HepG2 (cell line): ENCODE measurements around the gene FURIN. TPM values are rescaled to one million over a fixed set of nuclear protein-coding genes. Genes with fewer than 3 reads are reported as not detected.

Experiments
- FOXC1 ChIP-seq: sonication (generic); formaldehyde crosslinking; IDR thresholded peaks from 2 replicates; pipeline ENCODE4 v1.8.0; 2022; ENCODE audit warnings: mild to moderate bottlenecking, missing genetic modification reagents, borderline replicate concordance
- HDAC2 ChIP-seq: sonication (generic); formaldehyde crosslinking; IDR thresholded peaks from 2 replicates; pipeline ENCODE4 v1.4.0; 2020; ENCODE audit warnings: missing genetic modification reagents
- KDM5B ChIP-seq: sonication (generic); formaldehyde crosslinking; IDR thresholded peaks from 2 replicates; pipeline ENCODE4 v1.4.0; 2020; ENCODE audit warnings: missing genetic modification reagents, mild to moderate bottlenecking, borderline replicate concordance
- KDM6A ChIP-seq: IDR thresholded peaks from 2 replicates; pipeline ENCODE4 v1.6.1; 2016; ENCODE audit warnings: low read depth
- LBX2 ChIP-seq: sonication (generic); formaldehyde crosslinking; IDR thresholded peaks from 2 replicates; pipeline ENCODE4 v1.5.0; 2020; ENCODE audit warnings: missing genetic modification reagents, mild to moderate bottlenecking, borderline replicate concordance
- MTA3 ChIP-seq: sonication (generic); formaldehyde crosslinking; IDR thresholded peaks from 2 replicates; pipeline ENCODE4 v1.4.0; 2020; ENCODE audit warnings: missing genetic modification reagents
- NFE2 ChIP-seq: sonication (generic); formaldehyde crosslinking; IDR thresholded peaks from 2 replicates; pipeline ENCODE4 v1.4.0; 2020; ENCODE audit warnings: missing genetic modification reagents
- POLR2AphosphoS5 ChIP-seq: IDR thresholded peaks from 2 replicates; pipeline ENCODE4 v1.6.1; 2012; ENCODE audit warnings: low read depth, low read length
- PRDM4 ChIP-seq: sonication (generic); formaldehyde crosslinking; IDR thresholded peaks from 2 replicates; pipeline ENCODE4 v1.9.0; 2021; ENCODE audit warnings: missing genetic modification reagents, borderline replicate concordance
- RAD51 ChIP-seq: fragments of 450-650 bp; IDR thresholded peaks from 2 replicates; pipeline ENCODE4 v1.6.1; 2016; ENCODE audit warnings: borderline replicate concordance
- RBFOX2 ChIP-seq: fragments of 200-400 bp; formaldehyde crosslinking; IDR thresholded peaks from 2 replicates; pipeline ENCODE4 v1.6.1; 2017; ENCODE audit warnings: low read depth, mild to moderate bottlenecking, low read length
- SMARCE1 ChIP-seq: fragments of 450-650 bp; IDR thresholded peaks from 2 replicates; pipeline ENCODE4 v1.6.1; 2017; ENCODE audit warnings: borderline replicate concordance
- THYN1 ChIP-seq: sonication (generic); formaldehyde crosslinking; IDR thresholded peaks from 2 replicates; pipeline ENCODE4 v1.8.1; 2023; ENCODE audit warnings: low read depth, mild to moderate bottlenecking, moderate library complexity, missing genetic modification reagents, borderline replicate concordance
- YEATS2 ChIP-seq: sonication (generic); formaldehyde crosslinking; IDR thresholded peaks from 2 replicates; pipeline ENCODE4 v1.4.0; 2020; ENCODE audit warnings: missing genetic modification reagents, borderline replicate concordance
- ZIK1 ChIP-seq: sonication (generic); formaldehyde crosslinking; IDR thresholded peaks from 2 replicates; pipeline ENCODE4 v1.5.0; 2020; ENCODE audit warnings: mild to moderate bottlenecking, low read depth, missing genetic modification reagents, borderline replicate concordance
- ZMYM4 ChIP-seq: sonication (generic); formaldehyde crosslinking; IDR thresholded peaks from 2 replicates; pipeline ENCODE4 v1.8.1; 2023; ENCODE audit warnings: mild to moderate bottlenecking, missing genetic modification reagents
- ZNF143 ChIP-seq: sonication (generic); formaldehyde crosslinking; IDR thresholded peaks from 2 replicates; pipeline ENCODE4 v1.4.0; 2020; ENCODE audit warnings: missing genetic modification reagents
- ZNF263 ChIP-seq: sonication (generic); formaldehyde crosslinking; IDR thresholded peaks from 2 replicates; pipeline ENCODE4 v1.4.0; 2020; ENCODE audit warnings: missing genetic modification reagents
- ZNF3 ChIP-seq: IDR thresholded peaks from 2 replicates; pipeline ENCODE4 v1.7.0; 2017; ENCODE audit warnings: inconsistent platforms
- ZNF569 ChIP-seq: sonication (generic); formaldehyde crosslinking; IDR thresholded peaks from 2 replicates; pipeline ENCODE4 v1.5.0; 2020; ENCODE audit warnings: mild to moderate bottlenecking, missing genetic modification reagents, moderate library complexity, borderline replicate concordance
- ZNF678 ChIP-seq: sonication (generic); formaldehyde crosslinking; IDR thresholded peaks from 2 replicates; pipeline ENCODE4 v1.4.0; 2020; ENCODE audit warnings: mild to moderate bottlenecking, missing genetic modification reagents
- ZNF850 ChIP-seq: sonication (generic); formaldehyde crosslinking; conservative IDR thresholded peaks from 2 replicates; pipeline ENCODE4 v1.9.0; 2021; ENCODE audit warnings: mild to moderate bottlenecking, missing genetic modification reagents
- polyA plus RNA-seq, 8 experiments: library from polyadenylated mRNA; depleted of rRNA in 3 of 8; stranded (reverse) in 7 of 8; unstranded in 1 of 8; fragments of >200 nt; fragmentation: Illumina TruSeq in 4 of 8; extraction: Trizol in 4 of 8; gene quantifications; 2 replicates each; pipeline versions ENCODE4 v1.2.1 to v1.2.3, GENCODE V29; 2011 to 2016; ENCODE audit warnings: low read depth in 4 of 8, missing spikeins in 1 of 8, mixed read lengths in 1 of 8; ENCODE audit not compliant: insufficient read depth in 1 of 8
- total RNA-seq, 5 experiments: library from RNA; depleted of rRNA; stranded (reverse); fragments of >200 nt; fragmentation: Illumina TruSeq; extraction: Trizol; gene quantifications; 2 replicates each; pipeline ENCODE4 v1.2.3, GENCODE V29; 2016; ENCODE audit warnings: low read depth in 1 of 5
- TF ChIP-seq, protein P1 (sequence below): IDR thresholded peaks from 2 replicates; pipeline ENCODE4 v1.6.1; 2016; ENCODE audit warnings: missing compliant biosample characterization, missing genetic modification reagents, borderline replicate concordance
- TF ChIP-seq, protein P2 (sequence below): sonication (generic); formaldehyde crosslinking; IDR thresholded peaks from 2 replicates; pipeline ENCODE4 v1.4.0; 2020; ENCODE audit warnings: missing genetic modification reagents

Gene FURIN
- total and polyA plus RNA-seq, 2 of the 13 experiments (the other 11 are each of a cell fraction or from before 2014, with no cell fraction given): 15.2 to 17.4 TPM

DNA sequence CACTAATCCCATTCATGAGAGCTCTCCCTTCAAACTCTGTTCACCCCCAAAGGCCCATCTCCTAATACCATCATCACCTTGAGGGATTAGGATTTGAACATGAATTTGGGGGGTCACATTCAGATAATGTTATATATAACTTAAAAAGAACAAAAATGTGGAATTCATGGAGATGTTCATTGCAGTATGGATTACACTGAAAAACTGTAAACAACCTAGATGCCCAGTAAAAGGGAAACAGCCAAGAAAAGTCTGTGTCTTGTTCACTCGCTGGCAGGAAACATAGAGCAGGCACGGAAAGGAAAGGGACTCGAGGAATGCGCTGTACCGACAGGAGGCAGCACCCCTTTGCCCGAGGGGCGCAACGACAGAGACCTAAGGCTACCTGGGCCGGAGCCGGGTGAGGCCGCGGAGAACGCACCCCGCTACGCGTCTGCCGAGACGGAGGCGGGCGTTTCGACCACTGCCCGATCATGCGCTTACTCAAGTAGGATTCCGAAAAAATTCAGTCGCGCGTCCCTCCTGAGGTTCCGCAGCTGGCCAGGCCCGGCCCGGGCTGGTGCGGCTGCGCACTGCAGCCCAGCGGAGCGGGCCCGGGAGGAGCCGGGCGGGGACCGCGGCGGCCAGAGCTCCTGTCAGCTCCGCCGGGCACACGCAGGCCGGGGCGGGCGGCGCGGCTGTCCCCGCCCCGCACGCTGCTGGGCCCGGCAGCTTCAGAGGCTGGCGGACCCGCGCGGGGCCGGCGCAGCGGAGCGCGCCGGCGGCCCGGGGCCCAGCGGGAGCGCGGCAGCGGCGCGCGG is 33.9 kb downstream of the FURIN start (continued):
- TF ChIP-seq, protein P1, sequence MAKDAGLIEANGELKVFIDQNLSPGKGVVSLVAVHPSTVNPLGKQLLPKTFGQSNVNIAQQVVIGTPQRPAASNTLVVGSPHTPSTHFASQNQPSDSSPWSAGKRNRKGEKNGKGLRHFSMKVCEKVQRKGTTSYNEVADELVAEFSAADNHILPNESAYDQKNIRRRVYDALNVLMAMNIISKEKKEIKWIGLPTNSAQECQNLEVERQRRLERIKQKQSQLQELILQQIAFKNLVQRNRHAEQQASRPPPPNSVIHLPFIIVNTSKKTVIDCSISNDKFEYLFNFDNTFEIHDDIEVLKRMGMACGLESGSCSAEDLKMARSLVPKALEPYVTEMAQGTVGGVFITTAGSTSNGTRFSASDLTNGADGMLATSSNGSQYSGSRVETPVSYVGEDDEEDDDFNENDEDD: peak; percentile 27; the same call in 1 of the 2 replicates
- TF ChIP-seq THYN1 (CRISPR knock-in tag) (no peak), ZNF678 (no peak), YEATS2 (CRISPR knock-in tag) (peak; percentile 71), KDM6A (no peak), PRDM4 (0 out of 2 replicates have a peak, but pooled peaks have one; percentile 47), LBX2 (CRISPR knock-in tag) (peak; percentile 54; the same call in 1 of the 2 replicates), ZNF569 (CRISPR knock-in tag) (no peak), ZIK1 (no peak), ZNF263 (CRISPR knock-in tag) (0 out of 2 replicates have a peak, but pooled peaks have one; percentile 35), ZNF3 (peak; percentile 62; the same call in 1 of the 2 replicates), RAD51 (no peak), KDM5B (CRISPR knock-in tag) (no peak), ZNF143 (CRISPR knock-in tag) (no peak), SMARCE1 (no peak), MTA3 (no peak), HDAC2 (CRISPR knock-in tag) (peak; percentile 56; the same call in 1 of the 2 replicates), POLR2AphosphoS5 (0 out of 2 replicates have a peak, but pooled peaks have one; percentile 23), ZMYM4 (CRISPR knock-in tag) (peak; percentile 66; the same call in 1 of the 2 replicates), ZNF850 (CRISPR knock-in tag) (no peak), NFE2 (no peak), RBFOX2 (peak; percentile 61; the same call in 1 of the 2 replicates), FOXC1 (CRISPR knock-in tag) (peak; percentile 31; the same call in 1 of the 2 replicates)
- TF ChIP-seq, protein P2, sequence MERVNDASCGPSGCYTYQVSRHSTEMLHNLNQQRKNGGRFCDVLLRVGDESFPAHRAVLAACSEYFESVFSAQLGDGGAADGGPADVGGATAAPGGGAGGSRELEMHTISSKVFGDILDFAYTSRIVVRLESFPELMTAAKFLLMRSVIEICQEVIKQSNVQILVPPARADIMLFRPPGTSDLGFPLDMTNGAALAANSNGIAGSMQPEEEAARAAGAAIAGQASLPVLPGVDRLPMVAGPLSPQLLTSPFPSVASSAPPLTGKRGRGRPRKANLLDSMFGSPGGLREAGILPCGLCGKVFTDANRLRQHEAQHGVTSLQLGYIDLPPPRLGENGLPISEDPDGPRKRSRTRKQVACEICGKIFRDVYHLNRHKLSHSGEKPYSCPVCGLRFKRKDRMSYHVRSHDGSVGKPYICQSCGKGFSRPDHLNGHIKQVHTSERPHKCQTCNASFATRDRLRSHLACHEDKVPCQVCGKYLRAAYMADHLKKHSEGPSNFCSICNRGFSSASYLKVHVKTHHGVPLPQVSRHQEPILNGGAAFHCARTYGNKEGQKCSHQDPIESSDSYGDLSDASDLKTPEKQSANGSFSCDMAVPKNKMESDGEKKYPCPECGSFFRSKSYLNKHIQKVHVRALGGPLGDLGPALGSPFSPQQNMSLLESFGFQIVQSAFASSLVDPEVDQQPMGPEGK (CRISPR knock-in tag): 0 out of 2 replicates have a peak, but pooled peaks have one; percentile 27
